ENCODE measurements around the gene TUFT1. TPM values are rescaled to one million over a fixed set of nuclear protein-coding genes. Genes with fewer than 3 reads are reported as not detected.
A peak's percentile ranks its signal among the peaks of the same experiment; 100 is the strongest.

Gene TUFT1
- total and polyA plus RNA-seq, 2 of the 8 experiments (the other 6 are each of a cell fraction or from before 2014, with no cell fraction given), result 7.3 to 10.4 TPM

- peak overlapping the region; percentile 98 for H2AFZ ChIP-seq (ENCODE audit: low read length)
- H2BK120ac ChIP-seq (replicated peaks; ENCODE audit: low read depth, low read length), result no peak overlapping the region
- H3K23me2 ChIP-seq (ENCODE audit: low read depth, low read length), result peaks cover 3% of the 10 kb centered on the region; the same call in 1 of the 2 replicates
- no peaks in the 10 kb centered on the region; a peak in 1 of 7 replicates for H3K27me3 ChIP-seq (replicated peaks in 1 of 4; ENCODE audit: control insufficient read depth in 3 of 4, extremely low read depth in 1 of 4, insufficient read depth in 3 of 4, low read length in 3 of 4)
- WGBS, 2 experiments (ENCODE audit: extremely low coverage in 1 of 2, insufficient coverage in 1 of 2, insufficient read length in 1 of 2, insufficient replicate concordance in 2 of 2, low coverage in 1 of 2, low lambda C conversion rate in 2 of 2, missing lambda C conversion rate in 1 of 2), result 7% methylated on average over 12 of the region's 12 CpGs; no CpG with 5 or more reads in 1 of the 2 experiments
- no peaks in the 10 kb centered on the region; a peak in 3 of 4 replicates for H3K9me3 ChIP-seq (ENCODE audit: insufficient read depth in 2 of 2, low read depth in 1 of 2, low read length in 1 of 2)
- H3K27ac ChIP-seq (ENCODE audit: low read depth, low read length), result no peak overlapping the region
- no peaks in the 10 kb centered on the region for H4K20me1 ChIP-seq (replicated peaks in 1 of 2; ENCODE audit: control insufficient read depth in 1 of 2, insufficient read depth in 2 of 2, low read length in 2 of 2)
- H3K14ac ChIP-seq (ENCODE audit: insufficient read length), result no peak overlapping the region
- H3K23ac ChIP-seq (ENCODE audit: insufficient read length), result no peak overlapping the region
- no peak overlapping the region for H3K9ac ChIP-seq (replicated peaks in 1 of 4; ENCODE audit: extremely low read depth in 1 of 4, low read depth in 3 of 4, low read length in 3 of 4)
- peak; percentile 80 to 92 for DNase-seq (ENCODE audit: low read depth in 1 of 2, low spot score in 2 of 2)
- no peak overlapping the region for H4K91ac ChIP-seq (replicated peaks; ENCODE audit: insufficient read length, low read length)
- no peak overlapping the region for H2BK5ac ChIP-seq (ENCODE audit: low read depth, low read length)
- peak overlapping the region; percentile 37 to 74 for H3K4me2 ChIP-seq (ENCODE audit: insufficient read depth in 1 of 2, low read depth in 2 of 2, low read length in 2 of 2)
- peaks cover 0 to 2% (median 0%) of the 10 kb centered on the region in 4 experiments; a peak in 1 of 7 replicates for H3K4me1 ChIP-seq (replicated peaks in 1 of 4; ENCODE audit: control insufficient read depth in 3 of 4, insufficient read depth in 4 of 4, low read length in 3 of 4)
- H3K18ac ChIP-seq (ENCODE audit: extremely low read depth, low read length), result no peak overlapping the region
- H3K4ac ChIP-seq (replicated peaks; ENCODE audit: insufficient read length, low read depth, low read length), result no peak overlapping the region
- H3K36me3 ChIP-seq (ENCODE audit: control insufficient read depth in 2 of 4, insufficient read depth in 4 of 4, low read length in 3 of 4), result no peaks in the 10 kb centered on the region
- H3K4me3 ChIP-seq (ENCODE audit: extremely low read depth in 1 of 4, insufficient read depth in 2 of 4, low read depth in 3 of 4, low read length in 4 of 4), result peak overlapping the region; percentile 26 to 68 (median 44); a peak in 7 of 8 replicates
- no peak overlapping the region for H4K8ac ChIP-seq (ENCODE audit: extremely low read depth, insufficient read depth, low read length)
- H3K56ac ChIP-seq (replicated peaks; ENCODE audit: insufficient read length, low read depth, low read length), result no peak overlapping the region
- H2BK20ac ChIP-seq (ENCODE audit: low read length), result no peak overlapping the region
- POLR2A ChIA-PET (ENCODE audit: partially characterized antibody), result interaction anchor here (0.6 to 2.0 kb wide), 6 partner anchors 10 to 54 kb away, joined by 3 to 20 read pairs (median 3); partner anchors contain the start of genes SNX27 and TUFT1
- no peak overlapping the region for H2BK12ac ChIP-seq (ENCODE audit: low read depth, low read length)
- CTCF ChIA-PET (ENCODE audit: partially characterized antibody), result interaction anchor here (0.6 to 3.1 kb wide), 43 partner anchors 9 to 906 kb away, joined by 3 to 15 read pairs (median 4); partner anchors contain the start of genes MRPL9, SNX27 and TUFT1
- no peak overlapping the region for H2BK15ac ChIP-seq (ENCODE audit: low read length)
- FAIRE-seq, result peak; percentile 63
- no peak overlapping the region for H4K5ac ChIP-seq (ENCODE audit: insufficient read length, low read depth, low read length)
- H2AK5ac ChIP-seq (ENCODE audit: low read depth, low read length), result no peak overlapping the region
- H3K79me1 ChIP-seq (ENCODE audit: low read depth, low read length), result no peaks in the 10 kb centered on the region
- H3K79me2 ChIP-seq (ENCODE audit: control insufficient read depth in 1 of 2, insufficient read depth in 2 of 2, low read length in 2 of 2), result no peaks in the 10 kb centered on the region
- TF ChIP-seq ATF2 (IDR thresholded peaks at IDR 0.05; ENCODE audit: low read length) (no peak), SIN3A (conservative IDR thresholded peaks at IDR 0.05 in 1 of 2, IDR thresholded peaks at IDR 0.05 in 1 of 2; ENCODE audit: low read depth in 1 of 2, low read length in 2 of 2) (peak in 1 of 2 experiments; percentile 78; a peak in 2 of 4 replicates), SIX5 (IDR thresholded peaks at IDR 0.05; ENCODE audit: low read depth, low read length) (no peak), TCF12 (IDR thresholded peaks at IDR 0.05; ENCODE audit: low read depth, low read length) (peak; percentile 96; the same call in 1 of the 2 replicates), GABPA (IDR thresholded peaks at IDR 0.05; ENCODE audit: borderline replicate concordance, insufficient read depth, low read length) (peak; percentile 42; the same call in 1 of the 2 replicates), SP4 (IDR thresholded peaks at IDR 0.05; ENCODE audit: low read length) (no peak), E2F6 (IDR thresholded peaks at IDR 0.05) (0 out of 2 replicates have a peak, but pooled peaks have one; percentile 35)
Observed at GRCh38 chr1:151594143-151594625, 54.1 kb downstream of the TUFT1 start.
